K562 (cell line): Measurements from ENCODE around the gene EXOC3. TPM values are rescaled to one million over a fixed set of nuclear protein-coding genes. Genes with fewer than 3 reads are reported as not detected.
A peak's percentile ranks its signal among the peaks of the same experiment; 100 is the strongest.

Experiments used
- ATAC-seq: fragments of 200-7000 bp; cut with Tn5 transposase; 3 replicates; pipeline ENCODE4 v1.9.1; 2020; ENCODE audit warnings: moderate library complexity
- BruUV-seq: library from RNA; stranded (reverse); fragments of 400-500 nt; replicated peaks from 2 replicates; lab custom pipeline; 2021; lab: Mats Ljungman, UMichigan
- CTCF ChIA-PET: fragments of 300-600 bp; formaldehyde crosslinking; extraction: SDS; loops from one replicate; lab custom pipeline; 2021; ENCODE audit warnings: low intra/inter-chr PET ratio; lab: Yijun Ruan, JAX
- POLR2A ChIA-PET: fragments of 300-600, 350-650 bp; sonication (Branson Sonifier 250); formaldehyde crosslinking; extraction: SDS; loops from one replicate; lab custom pipeline; 2021; ENCODE audit warnings: antibody characterized with exemption, inconsistent platforms; lab: Yijun Ruan, JAX
- DNase-seq, 4 experiments: peaks; one replicate each; pipeline versions ENCODE4 v3.0.0 to v3.0.0-alpha.2; 2011 to 2018; ENCODE audit warnings: low spot score in 3 of 4, mixed read lengths in 3 of 4; ENCODE audit errors: extremely low read depth in 1 of 4
- FAIRE-seq: peaks from 2 replicates; lab custom pipeline; 2011; peaks lifted over from hg19 to GRCh38; lab: Jason Lieb, UNC
- H2AFZ ChIP-seq: 2 replicates; pipeline ENCODE4 v1.6.0; 2011; ENCODE audit warnings: low read depth, low read length, control low read depth, inconsistent platforms
- H3K27ac ChIP-seq: fragments of 200-600 bp; 3 replicates; pipeline ENCODE4 v1.8.0; 2011; ENCODE audit warnings: low read depth, mild to moderate bottlenecking, control low read depth, inconsistent platforms, low read length, moderate library complexity, mixed read lengths; ENCODE audit errors: extremely low read depth
- H3K27me3 ChIP-seq, 2 experiments: fragments of 300-600 bp in 1 of 2; 2 replicates in 1 of 2; 3 replicates in 1 of 2; pipeline versions ENCODE4 v1.6.0 to v1.8.0; 2011; ENCODE audit warnings: inconsistent platforms in 2 of 2, low read length in 2 of 2, mild to moderate bottlenecking in 1 of 2, mixed read lengths in 1 of 2, moderate library complexity in 1 of 2; ENCODE audit not compliant: control insufficient read depth in 2 of 2, insufficient read depth in 2 of 2
- H3K36me3 ChIP-seq: fragments of 300-600 bp; 3 replicates; pipeline ENCODE4 v1.8.0; 2011; ENCODE audit warnings: mild to moderate bottlenecking, low read length, inconsistent platforms; ENCODE audit not compliant: control insufficient read depth, insufficient read depth
- H3K4me1 ChIP-seq, 2 experiments: fragments of 200-600 bp in 1 of 2; replicated peaks in 1 of 2; 2 replicates in 1 of 2; 3 replicates in 1 of 2; pipeline versions ENCODE4 v1.5.1 to v1.8.0; 2011; ENCODE audit warnings: inconsistent platforms in 2 of 2, low read length in 2 of 2, mild to moderate bottlenecking in 1 of 2, mixed read lengths in 1 of 2, moderate library complexity in 1 of 2; ENCODE audit not compliant: control insufficient read depth in 2 of 2, insufficient read depth in 2 of 2
- H3K4me2 ChIP-seq: 2 replicates; pipeline ENCODE4 v1.6.1; 2011; ENCODE audit warnings: low read length, control low read depth, inconsistent platforms, mixed read lengths; ENCODE audit not compliant: insufficient read depth
- H3K4me3 ChIP-seq: fragments of 200-600 bp; sonication (generic), shearing (Covaris generic); 2 replicates; pipeline ENCODE4 v1.5.1; 2016; ENCODE audit warnings: control low read depth, inconsistent platforms
- H3K79me2 ChIP-seq: fragments of 200-600 bp; 3 replicates; pipeline ENCODE4 v1.8.0; 2011; ENCODE audit warnings: low read length, inconsistent platforms; ENCODE audit not compliant: control insufficient read depth, insufficient read depth
- H3K9ac ChIP-seq, 2 experiments: 2 replicates each; pipeline versions ENCODE4 v1.6.0 to v1.6.1; 2011; ENCODE audit warnings: low read depth in 2 of 2, low read length in 2 of 2, control low read depth in 1 of 2, inconsistent platforms in 1 of 2, mild to moderate bottlenecking in 1 of 2, mixed read lengths in 1 of 2; ENCODE audit not compliant: insufficient read depth in 1 of 2
- H3K9me1 ChIP-seq: one replicate; pipeline ENCODE4 v1.6.0; 2011; ENCODE audit warnings: inconsistent platforms, mild to moderate bottlenecking, low read length, moderate library complexity; ENCODE audit not compliant: control insufficient read depth, insufficient read depth
- H3K9me3 ChIP-seq: replicated peaks from 2 replicates; pipeline ENCODE4 v1.5.1; 2011; ENCODE audit warnings: low read depth, low read length, inconsistent platforms; ENCODE audit not compliant: control insufficient read depth, insufficient read depth
- H4K20me1 ChIP-seq: replicated peaks from 2 replicates; pipeline ENCODE4 v1.6.1; 2011; ENCODE audit warnings: low read length, inconsistent platforms, mixed read lengths; ENCODE audit not compliant: control insufficient read depth, insufficient read depth
- BDP1 ChIP-seq: IDR thresholded peaks from 3 replicates; pipeline ENCODE4 v1.6.1; 2011; ENCODE audit not compliant: insufficient read length, insufficient read depth
- CEBPG ChIP-seq, 3 experiments: fragments of 200-800 bp in 1 of 3; sonication (Bioruptor generic) in 1 of 3; sonication (generic) in 1 of 3; formaldehyde crosslinking in 1 of 3; IDR thresholded peaks in 2 of 3; conservative IDR thresholded peaks in 1 of 3; 2 replicates each; pipeline versions ENCODE4 v1.6.1 to v1.8.0; 2016 to 2022; ENCODE audit warnings: missing compliant biosample characterization in 2 of 3, missing genetic modification characterization in 2 of 3, mild to moderate bottlenecking in 1 of 3, missing genetic modification reagents in 1 of 3
- FOSL1 ChIP-seq: fragments of 200-800 bp; sonication (Bioruptor generic); conservative IDR thresholded peaks from 2 replicates; pipeline ENCODE4 v1.6.1; 2016; ENCODE audit warnings: missing genetic modification characterization, missing compliant biosample characterization
- PHF20 ChIP-seq: fragments of 450-650 bp; IDR thresholded peaks from 2 replicates; pipeline ENCODE4 v1.6.1; 2018; ENCODE audit not compliant: partially characterized antibody
- SIN3A ChIP-seq, 2 experiments: fragments of 150-350 bp in 1 of 2; IDR thresholded peaks; 2 replicates each; pipeline ENCODE4 v1.6.1; 2011 to 2016; ENCODE audit warnings: borderline replicate concordance in 2 of 2, low read depth in 2 of 2, low read length in 2 of 2, mild to moderate bottlenecking in 2 of 2, moderate library complexity in 2 of 2; ENCODE audit not compliant: control insufficient read depth in 1 of 2
- TARDBP ChIP-seq: fragments of 450-650 bp; IDR thresholded peaks from 2 replicates; pipeline ENCODE4 v1.6.1; 2016
- XRCC5 ChIP-seq: fragments of 200-400 bp; formaldehyde crosslinking; IDR thresholded peaks from 2 replicates; pipeline ENCODE4 v1.6.1; 2017; ENCODE audit warnings: low read depth, mild to moderate bottlenecking, low read length
- ZNF224 ChIP-seq: sonication (generic); formaldehyde crosslinking; IDR thresholded peaks from 2 replicates; pipeline ENCODE4 v1.8.0; 2022; ENCODE audit warnings: mild to moderate bottlenecking, missing genetic modification reagents
- ZNF311 ChIP-seq: fragments of 250-450 bp; sonication (Bioruptor Pico); IDR thresholded peaks from 2 replicates; pipeline ENCODE4 v1.4.0; 2020; ENCODE audit warnings: mild to moderate bottlenecking, moderate library complexity
- WGBS: fragments of 100-300 bp; shearing (Covaris generic); methylation state at CpG from one replicate; pipeline ENCODE4 v1.1.6; 2016; ENCODE audit warnings: low coverage, mixed read lengths; ENCODE audit not compliant: insufficient coverage; ENCODE audit errors: missing lambda C conversion rate; 5-methylcytosine and 5-hydroxymethylcytosine counted together
- in situ Hi-C: fragments of 300-500 bp; cut with MboI; formaldehyde crosslinking; loops from 4 replicates; pipeline ENCODE4 v1.15.0; 2018; ENCODE audit warnings: inconsistent platforms, mixed read lengths
- intact Hi-C: fragments of 100-400 bp; cut with micrococcal nuclease; formaldehyde crosslinking; loops from 2 replicates; pipeline ENCODE4 v1.14.2; 2022
- polyA plus RNA-seq, 8 experiments: library from polyadenylated mRNA; depleted of rRNA in 4 of 8; stranded (reverse) in 5 of 8; unstranded in 3 of 8; fragments of >200 nt; fragmentation: Nextera tagmentation in 2 of 8; fragmentation: Illumina TruSeq in 1 of 8; extraction: Ambion mirVana in 2 of 8; extraction: Trizol in 1 of 8; gene quantifications; 2 replicates each; pipeline versions ENCODE4 v1.2.1 to v1.2.3, GENCODE V29; 2011 to 2014; ENCODE audit warnings: inconsistent platforms in 1 of 8, missing spikeins in 1 of 8
- total RNA-seq, 7 experiments: library from RNA; depleted of rRNA in 6 of 7; stranded (reverse); fragments of >200 nt in 6 of 7; fragmentation: Illumina TruSeq in 2 of 7; extraction: Trizol in 2 of 7; gene quantifications; 2 replicates each; pipeline versions ENCODE4 v1.2.1 to v1.2.3, GENCODE V29; 2011 to 2021; ENCODE audit warnings: low replicate concordance in 1 of 7
- TF ChIP-seq, protein P1 (sequence below): fragments of 450-650 bp; formaldehyde crosslinking; conservative IDR thresholded peaks from 2 replicates; pipeline ENCODE4 v1.4.0; 2022; ENCODE audit warnings: mild to moderate bottlenecking, missing genetic modification characterization

EXOC3 gene
- total and polyA plus RNA-seq, 9 of the 15 experiments (the other 6 are each of a cell fraction or from before 2014, with no cell fraction given): 1.4 to 41.9 (median 22.4) TPM

DNA sequence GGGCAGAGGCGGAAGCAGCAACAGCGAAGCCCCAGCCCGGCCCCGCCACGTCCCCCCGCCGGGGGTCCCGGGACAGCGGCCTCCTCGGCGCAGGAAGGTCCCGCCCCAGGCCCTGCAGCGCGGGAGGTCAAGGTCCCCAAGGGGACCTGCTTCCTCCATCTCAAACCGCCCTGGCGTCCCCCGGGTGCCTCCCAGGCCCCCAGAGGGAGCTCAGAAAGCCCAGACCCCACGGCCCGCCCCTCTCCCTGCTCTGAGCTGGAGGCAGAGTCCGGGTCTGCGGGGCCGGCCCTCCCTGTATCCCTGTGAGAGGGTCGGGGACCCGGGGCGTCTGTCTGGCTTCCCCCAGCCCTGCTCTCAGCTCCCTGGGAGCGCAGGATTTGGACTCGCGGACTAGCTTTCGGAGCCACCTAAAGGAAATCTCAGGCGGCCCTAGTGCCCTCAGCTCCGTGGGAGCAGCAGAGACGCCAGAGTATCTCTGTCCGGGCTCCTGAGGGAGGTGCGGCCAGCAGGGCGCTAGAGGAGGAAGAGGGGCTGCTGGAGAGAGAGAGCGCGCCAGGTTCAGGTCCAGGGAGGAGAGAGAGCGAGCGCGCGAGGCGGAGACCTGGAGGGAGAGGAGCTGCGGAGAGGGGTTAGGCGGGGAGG lies 30.7 kb downstream of the EXOC3 start:
- intact Hi-C loops (loop anchor here (10.0 kb wide), 1 partner anchor 141 kb away; the partner anchor contains the start of gene CEP72), in situ Hi-C loops (no loop called here)
- ATAC-seq (peak; percentile 15), DNase-seq (peak in 1 of 4 experiments; percentile 53), FAIRE-seq (no peak)
- Histone ChIP-seq H3K9me3 (no peaks in the 10 kb centered on the region), H3K9ac (peak overlapping the region; percentile 63 to 89; a peak in 3 of 4 replicates), H3K4me3 (peak overlapping the region; percentile 89), H3K4me1 (peaks cover 9 to 85% of the 10 kb centered on the region in 2 experiments; a peak in 4 of 5 replicates), H3K27ac (no peak overlapping the region), H2AFZ (peak overlapping the region; percentile 91), H4K20me1 (peaks cover 7% of the 10 kb centered on the region), H3K79me2 (peaks cover 21% of the 10 kb centered on the region), H3K27me3 (peaks cover 6 to 39% of the 10 kb centered on the region in 2 experiments; a peak in 4 of 5 replicates), H3K9me1 (no peaks in the 10 kb centered on the region), H3K4me2 (peak overlapping the region; percentile 73), H3K36me3 (peaks cover 21% of the 10 kb centered on the region; the same call in 2 of the 3 replicates)
- ChIA-PET CTCF (no interaction called here), POLR2A (interaction anchor here (0.6 to 1.4 kb wide), 4 partner anchors 12 to 409 kb away, joined by 3 read pairs; no protein-coding TSS in a partner anchor)
- no TSS peak for BruUV-seq
- WGBS: under 1% methylated on average over 27 of the region's 44 CpGs
- no peak for TF ChIP-seq ZNF224 (CRISPR knock-in tag)
- TF ChIP-seq PHF20: no peak
- TF ChIP-seq ZNF311 (CRISPR knock-in tag): no peak
- TF ChIP-seq CEBPG (CRISPR knock-in tag; IDR thresholded peaks at IDR 0.05): no peak
- no peak for TF ChIP-seq CEBPG (tag; conservative IDR thresholded peaks at IDR 0.05 in 1 of 2, IDR thresholded peaks at IDR 0.05 in 1 of 2)
- TF ChIP-seq FOSL1: no peak
- TF ChIP-seq, protein P1, sequence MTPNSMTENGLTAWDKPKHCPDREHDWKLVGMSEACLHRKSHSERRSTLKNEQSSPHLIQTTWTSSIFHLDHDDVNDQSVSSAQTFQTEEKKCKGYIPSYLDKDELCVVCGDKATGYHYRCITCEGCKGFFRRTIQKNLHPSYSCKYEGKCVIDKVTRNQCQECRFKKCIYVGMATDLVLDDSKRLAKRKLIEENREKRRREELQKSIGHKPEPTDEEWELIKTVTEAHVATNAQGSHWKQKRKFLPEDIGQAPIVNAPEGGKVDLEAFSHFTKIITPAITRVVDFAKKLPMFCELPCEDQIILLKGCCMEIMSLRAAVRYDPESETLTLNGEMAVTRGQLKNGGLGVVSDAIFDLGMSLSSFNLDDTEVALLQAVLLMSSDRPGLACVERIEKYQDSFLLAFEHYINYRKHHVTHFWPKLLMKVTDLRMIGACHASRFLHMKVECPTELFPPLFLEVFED: no peak
- 0 out of 4 replicates have a peak, but pooled peaks of 1 of the 2 experiments have one; percentile 1 for TF ChIP-seq SIN3A (IDR thresholded peaks at IDR 0.05; ENCODE audit: borderline replicate concordance in 2 of 2, control insufficient read depth in 1 of 2, low read depth in 2 of 2, low read length in 2 of 2)
- TF ChIP-seq BDP1: no peak
- no peak for TF ChIP-seq XRCC5
- TF ChIP-seq TARDBP: 0 out of 2 replicates have a peak, but pooled peaks have one; percentile 9
